Stimulated activated CD4-positive, alpha-beta T cell treated with anti-CD3 and anti-CD28 coated beads, TNF-alpha, amount 100 ng/mL, for 24 hours (primary cell): ENCODE results near the gene TLR10.
"Not testable (repeated sequence)": the region's sequence is repeated elsewhere in the genome, so short reads cannot be mapped to it uniquely, and the experiment has no call there.

Experiments
- DNase-seq, 3 experiments: peaks; one replicate each; pipeline ENCODE4 v3.0.0-alpha.2; 2020; ENCODE audit warnings: low read depth in 3 of 3

TLR10 gene

GRCh38 chr4:38800961-38801450 is 18.2 kb upstream of the TLR10 start:
- no peak for DNase-seq

GRCh38 chr4:38800366-38800765 is 17.6 kb upstream of the TLR10 start:
- DNase-seq, result no peak

- no peak for DNase-seq
Measured at GRCh38 chr4:38795087-38795486, 12.3 kb upstream of the TLR10 start.

- no peak for DNase-seq
Measured at GRCh38 chr4:38794051-38794450, 11.3 kb upstream of the TLR10 start.

DNA sequence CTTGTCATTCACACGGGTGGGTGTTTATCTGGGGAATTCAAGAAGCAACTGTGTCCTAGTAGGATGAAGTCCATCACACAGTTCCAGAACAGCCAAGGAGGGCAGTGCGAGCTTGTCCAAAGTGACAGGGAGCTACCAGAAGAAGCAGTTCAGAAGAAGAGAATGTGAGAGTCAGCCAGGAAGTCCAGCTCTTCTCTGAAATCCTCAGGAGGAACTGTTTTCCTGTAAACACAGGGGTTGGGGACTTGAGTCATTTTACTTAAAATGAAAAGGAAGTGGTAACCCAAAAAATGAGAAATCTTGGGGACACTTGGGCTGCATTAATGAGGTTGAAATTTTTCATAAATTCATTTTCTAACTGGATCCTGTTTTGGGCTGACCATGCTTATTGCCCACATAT is 8.2 kb upstream of the TLR10 start:
- no peak for DNase-seq

DNA sequence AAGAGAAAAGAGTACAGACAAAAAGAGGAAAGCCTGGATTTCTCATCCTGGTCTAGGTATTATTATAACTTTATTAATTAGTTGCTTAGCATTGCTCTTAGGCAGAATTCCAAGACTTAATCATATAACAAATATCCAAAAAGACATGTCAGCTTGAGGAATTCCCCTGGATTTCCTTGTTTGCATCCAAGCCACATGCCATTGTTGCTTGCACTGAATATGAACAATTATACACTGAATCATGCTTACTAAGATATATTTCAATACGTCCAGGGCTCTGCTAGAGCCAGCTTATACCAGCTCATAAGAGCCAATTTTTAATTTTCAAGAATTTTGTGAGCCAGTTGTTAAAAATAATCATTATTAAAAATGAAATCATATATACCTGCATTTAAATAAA is 5.5 kb upstream of the TLR10 start:
- DNase-seq, result no peak

DNA sequence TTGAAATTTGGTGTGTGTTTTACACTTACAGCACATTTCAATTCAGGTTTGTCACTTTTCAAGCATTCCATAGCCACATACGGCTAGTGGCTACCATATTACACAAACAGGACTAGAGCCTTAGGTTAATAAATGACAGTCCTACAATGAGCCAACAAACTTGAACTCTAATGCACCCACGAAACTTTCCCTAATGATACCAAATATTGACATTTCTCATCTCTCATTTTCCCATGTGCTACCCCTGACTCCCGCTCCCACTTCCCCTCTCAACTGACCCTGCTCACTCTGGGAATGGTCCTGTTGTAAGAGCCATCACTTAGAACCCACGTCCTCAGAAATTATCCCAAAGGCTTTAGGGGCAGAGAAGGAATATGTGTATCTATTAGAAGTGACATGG is 4.9 kb upstream of the TLR10 start:
- DNase-seq, result no peak

DNA sequence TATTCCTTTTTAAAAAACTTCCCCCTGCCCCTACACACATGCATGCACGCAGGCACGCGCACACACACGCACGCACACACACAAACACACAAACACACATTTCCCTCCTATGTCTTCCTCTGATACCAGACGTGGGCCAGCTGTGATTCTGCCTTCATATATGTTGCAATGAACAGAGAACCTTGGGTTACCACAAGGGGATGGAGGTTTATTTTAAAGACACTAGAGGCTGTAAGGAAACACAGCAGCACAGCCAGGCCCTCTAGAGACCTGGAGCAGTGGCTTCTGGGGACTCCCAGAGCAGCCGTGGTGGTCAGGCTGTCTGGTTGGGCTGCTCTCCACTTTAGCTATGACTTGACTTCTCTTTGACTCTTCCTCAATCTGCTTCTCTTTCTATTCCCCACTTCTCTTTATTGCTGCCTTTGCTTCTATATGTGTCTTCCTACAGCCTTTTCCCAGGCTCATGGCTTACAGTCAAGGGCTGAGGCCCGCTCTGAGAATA is 3.2 kb upstream of the TLR10 start:
- no peak for DNase-seq

GRCh38 chr4:38785041-38785790 is 2.4 kb upstream of the TLR10 start:
- DNase-seq, result no peak

DNA sequence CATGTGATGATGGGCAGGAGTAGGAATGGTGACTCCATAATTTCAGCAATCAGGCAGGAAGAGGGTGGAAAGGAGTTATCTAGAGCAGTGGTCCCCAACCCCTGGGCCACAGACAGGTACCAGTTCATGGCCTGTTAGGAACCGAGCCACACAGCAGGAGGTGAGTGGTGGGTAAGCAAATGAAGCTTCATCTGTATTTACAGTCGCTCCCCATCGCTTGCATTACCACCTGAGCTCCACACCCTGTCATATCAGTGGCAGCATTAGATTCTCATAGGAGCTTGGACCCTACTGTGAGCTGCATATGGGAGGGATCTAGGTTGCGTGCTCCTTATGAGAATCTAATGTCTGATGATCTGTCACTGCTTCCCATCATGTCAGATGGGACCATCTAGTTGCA is 1.4 kb upstream of the TLR10 start:
- no peak for DNase-seq

- DNase-seq, result no peak
Measured at GRCh38 chr4:38783109-38783460, 295 bp upstream of the TLR10 start.

- DNase-seq, result no peak
Measured at GRCh38 chr4:38781854-38782261, 932 bp downstream of the TLR10 start.

DNA sequence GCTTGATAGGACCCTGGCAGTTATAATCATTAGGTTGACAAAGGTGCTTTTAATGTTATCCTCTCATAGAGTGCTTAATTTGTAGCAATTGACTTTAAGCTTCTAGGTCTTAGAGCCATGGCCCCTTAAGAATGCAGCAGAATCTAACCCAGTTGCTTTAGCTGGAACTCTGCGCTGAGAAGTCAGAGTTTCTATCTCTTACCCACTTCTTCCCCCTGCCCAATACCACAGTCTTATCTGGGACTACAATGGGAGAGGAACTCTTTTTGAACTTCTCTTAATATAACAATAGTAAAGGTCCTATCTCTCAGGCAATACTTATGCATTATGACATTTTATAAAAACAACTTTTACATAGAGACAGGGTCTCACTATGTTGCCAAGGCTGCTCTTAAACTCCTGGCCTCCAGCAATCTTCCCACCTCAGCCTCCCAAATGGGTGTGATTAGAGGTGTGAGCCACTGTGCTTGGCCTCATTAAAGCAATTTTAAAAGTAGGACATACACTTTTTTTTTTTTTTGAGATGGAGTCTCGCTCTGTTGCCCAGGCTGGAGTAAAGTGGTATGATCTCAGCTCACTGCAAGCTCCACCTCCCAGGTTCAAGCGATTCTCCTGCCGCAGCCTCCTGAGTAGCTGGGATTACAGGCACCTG is 1.8 kb downstream of the TLR10 start:
- DNase-seq, result no peak

DNA sequence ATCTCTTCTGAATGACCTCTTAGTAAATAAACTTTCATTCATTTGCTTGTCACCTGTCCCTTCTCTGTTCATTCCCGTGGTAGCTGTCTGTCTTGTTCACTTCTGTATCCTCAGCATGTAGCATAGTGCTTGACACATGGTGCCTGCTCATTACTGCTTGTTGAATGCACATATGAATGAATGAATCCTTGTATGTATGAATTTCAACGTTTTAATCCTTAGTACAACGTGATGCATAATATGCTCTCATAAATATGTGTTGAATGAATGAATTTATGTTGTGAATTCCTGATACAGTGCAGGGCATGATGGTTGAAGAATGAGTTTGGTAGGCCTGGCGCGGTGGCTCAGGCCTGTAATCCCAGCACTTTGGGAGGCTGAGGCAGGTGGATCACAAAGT is 3.0 kb downstream of the TLR10 start:
- DNase-seq, result no peak

DNA sequence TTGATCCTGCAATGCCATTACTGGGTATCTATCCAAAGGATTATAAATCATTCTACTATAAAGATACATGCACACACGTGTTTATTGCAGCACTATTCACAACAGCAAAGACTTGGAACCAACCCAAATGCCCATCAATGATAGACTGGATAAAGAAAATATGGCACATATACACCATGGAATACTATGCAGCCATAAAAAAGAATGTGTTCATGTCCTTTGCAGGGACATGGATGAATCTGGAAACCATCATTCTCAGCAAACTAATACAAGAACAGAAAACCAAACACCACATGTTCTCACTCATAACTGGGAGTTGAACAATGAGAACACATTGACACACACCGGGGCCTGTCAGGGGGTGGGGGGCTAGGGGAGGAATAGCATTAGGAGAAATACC is 4.9 kb downstream of the TLR10 start:
- DNase-seq, result not testable (repeated sequence)

- DNase-seq, result no peak
Measured at GRCh38 chr4:38775326-38775725, 7.5 kb downstream of the TLR10 start.

- no peak for DNase-seq
Measured at GRCh38 chr4:38774181-38774955, 8.4 kb downstream of the TLR10 start.

DNA sequence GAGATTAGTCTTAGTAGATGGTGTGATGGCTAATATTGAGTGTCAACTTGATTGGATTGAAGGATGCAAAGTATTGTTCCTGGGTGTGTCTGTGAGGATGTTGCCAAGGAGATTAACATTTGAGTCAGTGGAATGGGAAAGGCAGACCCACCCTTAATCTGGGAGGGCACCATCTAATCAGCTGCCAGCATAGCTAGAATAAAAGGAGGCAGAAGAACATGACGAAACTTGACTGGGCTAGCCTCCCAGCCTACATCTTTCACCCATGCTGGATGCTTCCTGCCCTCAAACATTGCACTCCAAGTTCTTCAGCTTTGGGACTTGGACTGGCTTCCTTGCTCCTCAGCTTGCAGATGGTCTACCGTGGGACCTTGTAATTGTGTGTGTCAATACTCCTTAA is 12.5 kb downstream of the TLR10 start:
- DNase-seq, result not testable (repeated sequence)

DNA sequence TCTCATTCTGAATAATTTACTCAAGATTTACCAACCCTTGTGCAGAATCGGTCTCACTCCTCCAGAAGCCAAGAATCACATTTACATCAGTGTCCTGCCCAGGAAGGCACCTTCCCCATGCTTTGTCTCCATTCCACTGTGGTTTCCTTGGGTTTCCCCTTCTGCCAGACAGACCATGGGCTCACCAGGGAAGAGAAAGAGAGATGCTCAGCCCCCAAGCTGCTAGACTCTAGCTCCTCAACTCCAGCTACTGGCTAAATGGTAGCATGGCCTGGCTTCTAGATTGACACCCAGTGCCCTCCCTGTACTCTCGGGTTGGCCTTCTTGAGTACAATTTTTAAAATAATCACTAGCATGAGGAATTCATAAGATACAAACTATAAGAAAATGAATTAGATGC is 12.9 kb downstream of the TLR10 start:
- DNase-seq, result no peak

- no peak for DNase-seq
Measured at GRCh38 chr4:38769441-38769840, 13.3 kb downstream of the TLR10 start.

- DNase-seq, result no peak
Measured at GRCh38 chr4:38768968-38769394, 13.8 kb downstream of the TLR10 start.

DNA sequence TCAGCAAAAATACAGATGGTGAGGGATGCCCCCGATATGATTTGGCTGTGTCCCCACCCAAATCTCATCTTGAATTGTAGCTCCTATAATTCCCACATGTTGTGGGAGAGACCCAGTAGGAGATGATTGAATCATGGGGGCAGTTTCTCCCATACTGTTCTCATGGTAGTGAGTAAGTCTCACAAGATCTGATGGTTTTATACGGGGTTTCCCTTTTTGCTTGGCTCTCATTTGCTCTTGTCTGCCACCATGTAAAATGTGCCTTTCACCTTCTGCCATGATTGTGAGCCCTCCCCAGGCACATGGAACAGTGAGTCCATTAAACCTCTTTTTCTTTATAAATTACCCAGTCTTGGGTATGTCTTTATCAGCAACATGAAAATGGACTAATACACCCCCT is 15.8 kb downstream of the TLR10 start:
- not testable (repeated sequence) for DNase-seq

- no peak for DNase-seq
Measured at GRCh38 chr4:38765382-38765781, 17.4 kb downstream of the TLR10 start.
